GM12892 (cell line): ENCODE results near the gene CS.

Experiments
- POLR2A ChIP-seq: IDR thresholded peaks from 2 replicates; pipeline ENCODE4 v1.6.1; 2011; ENCODE audit warnings: low read depth, low read length, control low read depth
- POLR2AphosphoS5 ChIP-seq: IDR thresholded peaks from 2 replicates; pipeline ENCODE4 v1.6.1; 2011; ENCODE audit warnings: low read depth, low read length, control low read depth
- TAF1 ChIP-seq: IDR thresholded peaks from 2 replicates; pipeline ENCODE4 v1.6.1; 2011; ENCODE audit warnings: low read depth, mild to moderate bottlenecking, control low read depth, low read length, borderline replicate concordance

DNA sequence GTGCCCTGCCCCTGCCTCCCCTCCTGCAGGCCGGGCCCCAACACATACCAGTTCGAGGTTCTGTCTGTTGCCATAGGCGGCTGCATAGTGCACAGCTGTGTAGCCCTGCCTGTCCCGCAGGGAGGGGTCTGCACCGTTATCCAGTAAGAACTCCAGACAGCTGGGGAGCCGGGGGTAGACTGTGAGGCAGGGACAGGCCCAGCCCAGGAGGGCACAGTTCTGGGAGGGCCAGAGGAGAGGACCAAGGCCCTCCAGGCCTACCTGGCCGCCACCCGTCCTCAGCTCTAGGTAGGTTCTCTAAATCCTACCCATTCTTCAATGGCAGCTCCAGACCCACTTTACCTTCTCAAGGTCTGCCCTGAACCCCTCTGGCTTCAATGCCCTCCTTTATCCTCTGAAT is 51.4 kb downstream of the CS start:
- no peak for TF ChIP-seq TAF1
- no peak for TF ChIP-seq POLR2A
- no peak for TF ChIP-seq POLR2AphosphoS5
